HG03558 (cell line): Measurements from ENCODE around the gene IFT52.
"Not testable (repeated sequence)": the region's sequence is repeated elsewhere in the genome, so short reads cannot be mapped to it uniquely, and the experiment has no call there.

Experiments
- ATAC-seq: cut with Tn5 transposase; IDR thresholded peaks from one replicate; pipeline ENCODE4 v1.9.1; 2021; ENCODE audit warnings: moderate number of reproducible peaks; ENCODE audit not compliant: unreplicated experiment; ENCODE audit errors: extremely low read depth

Gene IFT52

DNA sequence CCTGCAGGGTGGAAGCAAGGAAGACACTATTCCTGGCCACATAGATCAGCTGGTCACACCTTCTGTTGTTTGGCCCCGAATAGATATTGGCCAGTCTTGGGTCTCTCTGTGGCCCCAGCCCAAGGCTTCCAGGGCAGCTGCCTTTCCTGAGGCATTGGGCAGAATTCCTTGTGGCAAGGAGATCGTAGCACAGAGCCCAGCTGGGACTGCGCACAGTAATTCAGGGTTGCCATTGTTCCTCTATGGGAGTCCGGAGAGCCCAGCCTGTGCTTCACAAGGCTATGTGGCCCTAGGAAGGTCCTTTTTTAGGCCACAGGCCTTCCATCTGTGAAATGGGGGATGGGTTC lies 25.0 kb upstream of the IFT52 start:
- no peak for ATAC-seq

DNA sequence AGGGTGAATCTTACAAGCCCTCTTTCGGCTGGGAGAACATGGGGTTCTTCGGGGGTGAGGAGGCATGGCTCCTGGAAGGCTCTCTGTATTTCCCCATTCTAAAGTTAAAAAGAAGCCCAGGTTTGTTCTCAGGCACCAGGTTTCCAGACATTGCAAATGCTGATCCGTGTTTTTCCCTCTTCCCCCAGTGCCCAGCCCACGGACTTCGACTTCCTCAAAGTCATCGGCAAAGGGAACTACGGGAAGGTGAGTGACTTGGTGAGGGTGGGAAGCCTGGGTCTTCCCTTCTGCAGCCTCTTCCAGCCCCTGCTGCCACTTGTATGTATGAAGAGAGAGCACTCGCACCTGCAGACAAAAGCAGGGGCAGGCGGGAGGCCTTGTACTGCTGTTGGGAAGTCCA lies 23.3 kb upstream of the IFT52 start:
- no peak for ATAC-seq

DNA sequence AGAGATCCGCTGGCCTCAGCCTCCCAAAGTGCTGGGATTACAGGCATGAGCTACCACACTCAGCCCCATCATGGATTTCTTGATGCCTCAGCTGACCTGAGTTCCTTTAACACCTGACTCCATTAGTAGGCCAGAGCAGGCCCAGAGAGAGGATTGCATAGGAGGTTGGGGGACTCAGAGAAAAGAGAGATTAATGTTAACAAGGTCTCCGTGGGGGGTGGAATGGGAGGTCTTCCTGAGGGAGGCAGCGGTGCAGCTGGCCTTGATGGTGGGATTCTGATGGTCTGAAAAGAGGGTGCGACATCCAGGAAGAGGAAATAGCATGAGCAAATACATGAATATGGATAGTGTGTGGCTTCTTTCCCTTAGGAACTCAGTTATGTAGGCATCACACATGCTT lies 22.0 kb upstream of the IFT52 start:
- no peak for ATAC-seq

DNA sequence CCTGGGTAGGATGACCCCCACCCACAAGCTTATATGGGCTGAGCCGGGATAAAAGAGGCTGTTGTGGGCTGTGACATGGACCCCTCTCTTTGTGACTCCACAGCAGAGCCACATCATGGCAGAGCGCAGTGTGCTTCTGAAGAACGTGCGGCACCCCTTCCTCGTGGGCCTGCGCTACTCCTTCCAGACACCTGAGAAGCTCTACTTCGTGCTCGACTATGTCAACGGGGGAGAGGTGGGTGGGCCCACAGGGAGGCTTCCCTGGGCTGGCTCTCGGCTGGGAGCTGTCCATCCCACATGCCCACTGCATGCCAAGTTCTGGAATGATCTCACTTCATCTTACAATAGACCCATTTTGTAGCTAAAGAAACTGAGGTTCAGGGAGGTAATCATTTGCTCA lies 21.5 kb upstream of the IFT52 start:
- ATAC-seq, result no peak

DNA sequence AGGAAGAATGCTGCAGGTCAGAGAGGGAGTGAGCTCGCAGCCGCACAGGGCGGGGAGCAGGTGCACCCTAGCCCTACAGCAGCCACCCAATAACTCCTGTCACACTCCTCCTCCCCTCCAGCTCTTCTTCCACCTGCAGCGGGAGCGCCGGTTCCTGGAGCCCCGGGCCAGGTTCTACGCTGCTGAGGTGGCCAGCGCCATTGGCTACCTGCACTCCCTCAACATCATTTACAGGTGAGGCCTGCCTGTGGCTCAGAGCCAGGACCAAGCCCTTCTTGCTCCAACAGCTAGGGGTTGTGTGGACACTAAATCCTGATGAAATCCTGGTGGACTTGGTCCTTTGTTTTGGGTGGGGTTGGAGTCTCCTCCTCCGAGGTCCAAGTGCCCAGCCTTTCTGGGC lies 20.2 kb upstream of the IFT52 start:
- ATAC-seq, result no peak

DNA sequence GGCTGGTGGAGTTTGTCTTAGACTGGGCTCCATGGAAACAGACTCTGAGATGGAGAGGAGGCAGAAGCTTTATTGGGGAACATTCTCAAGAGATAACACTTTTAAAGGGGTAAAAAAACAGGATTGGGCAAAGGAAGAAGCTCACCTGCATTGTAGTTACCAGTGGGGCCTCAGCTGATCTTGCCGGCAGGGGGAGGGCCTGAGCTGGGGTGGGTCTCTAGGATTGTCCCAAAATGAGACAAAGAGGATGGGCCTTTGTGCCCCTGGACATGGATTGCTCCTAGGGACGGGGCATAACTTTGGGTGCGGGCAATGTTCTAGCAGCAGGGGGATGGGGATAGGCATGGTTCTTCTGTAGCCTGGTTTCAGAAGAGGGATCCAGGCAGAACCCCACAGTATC lies 19.4 kb upstream of the IFT52 start:
- no peak for ATAC-seq

DNA sequence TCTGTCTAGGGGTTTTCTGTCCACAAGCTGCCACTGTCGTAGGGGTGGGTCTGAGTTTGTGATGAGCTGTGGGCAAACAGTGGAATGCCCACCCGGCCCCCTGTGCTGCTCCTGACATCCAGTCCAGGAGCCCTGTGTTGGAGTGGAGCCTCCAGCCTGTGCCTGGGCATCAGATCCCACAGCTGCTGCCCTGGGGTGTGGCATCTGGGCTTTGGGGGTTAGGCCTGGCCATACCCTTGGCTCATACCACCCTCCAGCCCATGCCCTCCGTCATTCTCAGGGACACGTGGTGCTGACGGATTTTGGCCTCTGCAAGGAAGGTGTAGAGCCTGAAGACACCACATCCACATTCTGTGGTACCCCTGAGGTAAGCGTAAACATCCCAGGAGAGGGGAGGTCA lies 19.0 kb upstream of the IFT52 start:
- no peak for ATAC-seq

DNA sequence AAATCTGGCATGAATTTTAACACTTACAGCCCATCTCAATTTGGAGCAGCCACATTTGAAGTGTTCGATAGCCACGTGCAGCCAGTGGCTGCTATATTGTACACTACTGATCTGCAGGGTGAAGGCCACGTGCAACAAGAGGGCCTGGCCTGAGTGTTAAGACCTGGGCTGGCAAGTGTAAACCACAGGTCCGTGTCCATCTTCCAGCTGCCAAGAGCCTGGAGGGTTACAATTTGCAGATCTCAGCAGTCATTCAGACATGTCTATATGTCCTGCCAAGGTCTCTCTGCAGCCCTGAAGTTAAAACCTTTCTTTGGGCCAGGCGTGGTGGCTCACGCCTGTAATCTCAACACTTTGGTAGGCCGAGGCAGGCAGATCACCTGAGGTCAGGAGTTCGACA lies 17.8 kb upstream of the IFT52 start:
- no peak for ATAC-seq

DNA sequence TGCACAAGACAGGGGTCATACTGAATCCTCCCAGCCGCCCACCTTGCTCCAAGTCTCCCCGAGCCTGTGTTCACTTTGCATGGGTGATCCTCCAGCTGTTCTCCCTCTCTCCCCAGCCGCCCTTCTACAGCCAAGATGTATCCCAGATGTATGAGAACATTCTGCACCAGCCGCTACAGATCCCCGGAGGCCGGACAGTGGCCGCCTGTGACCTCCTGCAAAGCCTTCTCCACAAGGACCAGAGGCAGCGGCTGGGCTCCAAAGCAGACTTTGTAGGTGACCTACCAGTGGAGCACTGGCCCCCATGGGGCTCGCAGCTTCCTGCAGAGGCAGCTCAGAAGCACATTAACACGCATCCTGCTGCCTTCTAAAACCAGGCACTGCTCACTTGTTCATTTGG lies 14.6 kb upstream of the IFT52 start:
- no peak for ATAC-seq

DNA sequence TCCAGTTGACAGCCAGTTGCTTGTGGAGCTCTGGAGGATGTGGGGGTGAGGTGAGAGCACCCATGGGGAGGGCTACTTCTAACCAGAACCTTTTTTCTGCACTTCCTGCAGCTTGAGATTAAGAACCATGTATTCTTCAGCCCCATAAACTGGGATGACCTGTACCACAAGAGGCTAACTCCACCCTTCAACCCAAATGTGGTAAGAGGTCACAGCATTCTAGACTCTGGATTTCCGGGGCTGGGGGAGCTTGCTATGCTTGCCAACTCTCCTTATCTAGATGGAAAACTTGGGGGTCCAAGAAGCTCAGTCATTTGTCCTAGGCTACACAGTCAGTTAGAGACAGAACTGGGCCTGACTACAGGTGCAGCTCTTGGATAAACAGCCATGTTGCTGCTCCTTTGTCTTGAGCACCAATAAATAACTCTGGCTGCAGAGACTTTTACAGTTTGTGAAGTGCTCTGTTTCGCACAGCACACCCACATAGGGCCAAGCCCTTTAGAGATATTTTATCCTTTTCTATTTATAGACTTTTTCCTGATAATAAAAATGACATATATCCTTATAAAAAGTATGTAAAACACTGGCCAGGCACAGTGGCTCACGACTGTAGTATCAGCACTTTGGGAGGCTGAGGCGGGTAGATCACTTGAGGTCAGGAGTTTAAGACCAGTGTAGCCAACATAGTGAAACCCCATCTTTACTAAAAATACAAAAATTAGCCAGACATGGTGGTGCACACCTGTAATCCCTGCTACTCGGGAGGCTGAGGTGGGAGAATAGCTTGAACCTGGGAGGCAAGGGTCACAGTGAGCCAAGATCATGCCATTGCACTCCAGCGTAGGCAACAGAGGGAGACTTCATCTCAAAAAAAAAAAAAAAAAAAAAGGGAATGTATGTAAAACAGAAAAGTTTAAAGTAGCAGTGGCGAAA lies 10.6 kb upstream of the IFT52 start:
- ATAC-seq, result no peak

DNA sequence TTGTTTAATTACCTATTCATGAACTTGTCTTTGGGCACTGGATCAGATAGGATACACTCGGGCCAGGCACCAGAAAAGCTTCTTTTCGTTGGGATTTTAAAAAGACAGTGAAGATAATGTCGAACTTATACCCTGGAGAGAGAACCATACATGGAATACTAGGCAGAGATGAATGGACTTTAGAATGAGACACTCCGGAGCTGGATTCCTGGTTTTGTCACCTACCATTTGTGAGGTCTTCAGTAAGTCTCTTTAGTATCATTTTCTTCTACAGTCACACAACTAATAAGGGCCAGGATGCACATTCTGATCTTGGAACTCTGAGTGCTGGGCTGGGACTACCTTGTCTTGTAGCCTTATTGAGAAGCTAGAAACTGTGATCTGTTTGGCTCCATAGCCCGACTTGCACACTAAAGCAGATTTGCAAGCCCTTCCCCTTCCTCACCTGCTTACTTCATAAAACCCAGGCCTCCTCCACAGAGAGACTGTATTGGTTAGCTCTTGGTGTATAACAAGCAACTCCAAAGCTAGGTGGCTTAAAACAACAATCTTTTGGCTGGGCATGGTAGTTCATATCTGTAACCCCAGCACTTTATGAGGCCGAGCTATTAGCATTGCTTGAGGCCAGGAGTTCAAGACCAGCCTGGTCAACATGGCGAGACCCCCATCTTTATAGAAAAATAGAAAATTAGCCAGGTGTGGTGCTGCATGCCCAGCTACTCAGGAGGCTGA lies 7.4 kb upstream of the IFT52 start:
- no peak for ATAC-seq

DNA sequence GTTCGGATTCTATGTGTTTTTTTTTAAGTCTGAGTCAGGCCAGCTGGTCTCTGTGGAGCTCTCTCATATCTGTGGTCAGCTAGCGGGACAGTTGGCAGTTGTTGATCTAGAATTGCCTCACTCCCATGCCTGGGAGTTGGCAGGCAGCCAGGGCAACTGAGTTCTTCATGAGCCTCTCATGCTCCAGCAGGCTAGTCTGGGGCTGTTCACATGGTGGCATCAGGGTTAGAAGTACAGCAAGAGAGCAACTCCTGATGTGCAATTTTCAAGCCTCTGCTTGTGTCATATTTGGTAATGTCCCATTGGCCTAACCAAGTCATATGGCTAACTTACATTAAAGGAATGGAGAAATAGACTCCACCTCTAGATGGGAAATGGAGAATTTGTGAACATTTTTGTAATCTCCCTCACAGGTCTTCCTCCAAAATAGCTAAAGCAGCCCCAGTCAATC lies 6.7 kb upstream of the IFT52 start:
- no peak for ATAC-seq

DNA sequence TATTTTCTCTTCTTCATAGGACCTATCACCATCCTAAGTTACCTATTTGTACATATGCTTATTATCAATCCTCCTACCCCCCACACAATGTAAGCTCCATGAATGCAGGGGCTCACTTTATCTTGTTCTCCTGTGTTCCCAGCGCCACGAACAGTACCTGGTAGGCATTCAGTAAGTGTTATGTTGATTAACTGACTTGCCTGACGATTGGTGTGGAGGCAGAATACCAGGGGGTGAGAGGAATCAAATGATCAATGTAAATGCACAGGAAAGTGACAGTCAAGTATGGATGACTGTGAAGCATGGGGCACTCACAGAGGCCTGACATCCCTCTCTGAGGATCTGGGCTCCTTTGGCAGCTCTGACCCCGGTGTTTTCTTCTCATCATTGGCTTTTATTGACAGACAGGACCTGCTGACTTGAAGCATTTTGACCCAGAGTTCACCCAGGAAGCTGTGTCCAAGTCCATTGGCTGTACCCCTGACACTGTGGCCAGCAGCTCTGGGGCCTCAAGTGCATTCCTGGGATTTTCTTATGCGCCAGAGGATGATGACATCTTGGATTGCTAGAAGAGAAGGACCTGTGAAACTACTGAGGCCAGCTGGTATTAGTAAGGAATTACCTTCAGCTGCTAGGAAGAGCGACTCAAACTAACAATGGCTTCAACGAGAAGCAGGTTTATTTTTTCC lies 6.1 kb upstream of the IFT52 start:
- ATAC-seq, result no peak

DNA sequence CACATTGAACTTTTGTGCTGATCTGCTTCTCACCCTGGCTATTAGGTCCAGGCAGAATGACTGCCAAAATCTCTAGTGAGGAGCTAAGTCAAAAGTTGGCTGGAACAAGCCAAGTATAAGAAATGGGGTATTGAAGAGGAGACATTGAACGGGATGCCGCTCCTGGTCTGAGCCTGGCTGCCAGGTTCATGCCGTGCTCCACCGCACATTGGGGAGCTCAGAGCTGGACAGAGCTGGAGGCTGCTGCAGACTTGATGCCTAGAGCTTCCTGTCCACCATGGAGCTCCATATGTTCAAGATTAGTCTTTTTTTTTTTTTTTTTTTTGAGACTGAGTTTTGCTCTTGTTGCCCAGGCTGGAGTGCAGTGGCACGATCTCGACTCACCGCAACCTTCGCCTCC lies 4.1 kb upstream of the IFT52 start:
- no peak for ATAC-seq

DNA sequence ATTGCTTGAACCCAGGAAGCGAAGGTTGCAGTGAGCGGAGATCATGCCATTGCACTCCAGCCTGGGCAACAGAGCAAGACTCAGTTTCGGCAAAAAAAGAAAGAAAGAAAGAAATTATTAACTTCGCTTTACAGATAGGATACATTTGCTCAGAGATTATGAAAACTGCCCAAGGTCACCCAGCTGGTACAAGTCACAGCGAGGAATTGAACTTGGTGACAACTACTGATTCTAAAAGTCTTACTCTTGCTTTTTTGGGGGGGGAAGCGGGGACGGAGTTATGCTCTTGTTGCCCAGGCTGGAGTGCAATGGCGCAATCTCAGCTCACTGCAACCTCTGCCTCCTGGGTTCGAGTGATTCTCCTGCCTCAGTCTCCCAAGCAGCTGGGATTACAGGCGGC lies 2.2 kb upstream of the IFT52 start:
- not testable (repeated sequence) for ATAC-seq

DNA sequence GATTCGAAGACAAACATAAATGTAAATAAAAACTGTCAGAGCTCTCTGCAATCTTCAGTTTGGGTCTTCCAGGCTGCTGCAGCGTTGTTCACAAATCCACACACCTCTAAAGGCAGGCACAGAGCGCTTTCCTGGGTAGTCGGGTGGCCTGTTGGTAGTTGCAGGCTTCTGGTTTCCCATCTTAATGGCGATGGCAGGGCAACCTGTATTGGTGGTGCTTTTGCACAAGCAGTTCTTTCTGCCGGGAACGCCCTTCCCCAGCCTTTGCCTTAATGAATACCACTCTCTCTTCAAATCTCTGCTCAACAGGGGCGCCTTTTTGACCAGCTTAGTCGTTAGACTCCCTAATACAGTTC lies 723 bp upstream of the IFT52 start:
- ATAC-seq, result no peak

DNA sequence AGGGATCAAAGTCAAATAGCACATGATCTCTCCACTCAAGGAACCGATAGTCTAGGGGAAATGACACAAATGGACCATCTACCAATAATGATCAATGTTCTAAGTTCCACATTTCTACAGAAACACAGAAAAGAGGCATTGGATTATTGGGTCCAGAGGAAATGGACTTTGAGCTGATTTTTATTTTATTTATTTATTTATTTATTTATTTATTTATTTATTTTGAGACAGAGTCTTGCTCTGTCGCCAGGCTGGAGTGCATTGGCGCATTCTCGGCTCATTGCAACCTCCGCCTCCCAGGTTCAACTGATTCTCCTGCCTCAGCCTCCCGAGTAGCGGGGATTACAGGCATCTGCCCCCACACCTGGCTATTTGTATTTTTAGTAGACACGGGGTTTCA lies 11.2 kb downstream of the IFT52 start:
- not testable (repeated sequence) for ATAC-seq

DNA sequence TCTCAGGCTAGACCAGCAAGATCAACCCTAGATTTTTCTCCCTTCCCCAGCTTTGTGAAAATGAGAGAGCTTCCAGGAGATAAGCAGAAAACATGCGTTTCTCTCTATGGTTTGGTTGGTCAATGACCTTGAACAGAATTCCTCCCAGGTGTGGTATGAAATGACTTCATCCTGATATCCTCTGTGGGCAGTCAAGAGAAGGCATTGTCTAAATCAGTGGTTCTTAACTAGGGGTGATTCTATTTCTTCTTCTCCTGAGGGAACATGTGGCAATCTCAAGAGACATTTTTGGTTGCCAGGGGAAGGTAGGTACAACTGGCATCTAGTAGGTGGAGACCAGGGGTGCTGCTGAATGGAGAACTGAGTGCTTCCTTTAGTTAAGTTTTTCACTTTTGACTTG lies 12.4 kb downstream of the IFT52 start:
- no peak for ATAC-seq

DNA sequence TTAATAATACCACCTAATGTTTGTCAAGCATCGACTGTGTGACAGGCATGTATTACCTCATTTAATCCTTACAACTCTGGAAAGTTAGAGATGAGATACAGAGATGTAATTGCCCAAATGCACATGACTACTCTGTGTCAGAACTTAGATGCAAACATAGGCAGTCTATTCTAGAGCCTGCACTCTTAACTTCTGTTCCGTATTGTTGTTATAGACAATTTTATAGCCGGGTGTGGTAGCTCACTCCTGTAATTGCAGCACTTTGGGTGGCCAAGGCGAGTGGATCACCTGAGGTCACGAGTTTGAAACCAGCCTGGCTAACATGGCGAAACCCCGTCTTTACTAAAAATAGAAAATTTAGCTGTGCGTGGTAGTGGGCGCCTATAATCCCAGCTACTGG lies 15.0 kb downstream of the IFT52 start:
- ATAC-seq, result no peak

DNA sequence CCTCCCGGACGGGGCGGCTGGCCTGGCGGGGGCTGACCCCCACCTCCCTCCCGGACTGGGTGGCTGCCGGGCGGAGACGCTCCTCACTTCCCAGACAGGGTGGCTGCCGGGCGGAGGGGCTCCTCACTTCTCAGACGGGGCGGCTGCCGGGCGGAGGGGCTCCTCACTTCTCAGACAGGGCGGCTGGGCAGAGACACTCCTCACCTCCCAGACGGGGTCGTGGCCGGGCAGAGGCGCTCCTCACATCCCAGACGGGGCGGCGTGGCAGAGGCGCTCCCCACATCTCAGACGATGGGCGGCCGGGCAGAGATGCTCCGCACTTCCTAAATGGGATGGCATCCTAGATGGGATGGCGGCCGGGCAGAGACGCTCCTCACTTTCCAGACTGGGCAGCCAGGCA lies 16.5 kb downstream of the IFT52 start:
- ATAC-seq, result not testable (repeated sequence)

DNA sequence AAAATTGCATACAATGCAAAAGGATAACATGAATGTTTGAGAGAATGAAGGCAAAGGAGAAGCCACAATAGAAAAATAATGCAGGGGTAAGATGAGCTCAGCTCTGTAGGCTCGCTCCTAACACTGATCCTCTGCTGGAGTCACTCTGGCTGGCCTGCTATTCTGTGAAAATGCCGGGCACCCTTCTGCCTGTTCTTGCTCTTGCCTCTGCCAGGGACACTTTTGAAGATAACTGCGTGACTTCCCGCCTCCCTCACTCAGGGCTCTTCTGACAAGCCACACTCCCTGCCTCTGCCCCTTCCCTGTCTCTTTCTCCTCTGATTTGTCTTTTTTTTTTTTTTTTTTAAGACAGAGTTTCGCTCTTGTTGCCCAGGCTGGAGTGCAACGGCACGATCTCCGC lies 40.9 kb downstream of the IFT52 start:
- ATAC-seq, result no peak
